D341Med (cell line): ENCODE measurements around the gene TBCK.

Source experiments
- DNase-seq: peaks from one replicate; pipeline ENCODE4 v3.0.0; 2012; ENCODE audit warnings: low spot score

Gene TBCK

GRCh38 chr4:106038908-106039307 lies 277.1 kb downstream of the TBCK start:
- DNase-seq: no peak

GRCh38 chr4:106038012-106038411 lies 278.0 kb downstream of the TBCK start:
- DNase-seq: no peak

GRCh38 chr4:106036848-106037247 lies 279.2 kb downstream of the TBCK start:
- no peak for DNase-seq

GRCh38 chr4:106036334-106036733 lies 279.7 kb downstream of the TBCK start:
- DNase-seq: no peak

- DNase-seq: no peak
Observed at GRCh38 chr4:106035204-106035603, 280.8 kb downstream of the TBCK start.

GRCh38 chr4:106034751-106035150 lies 281.3 kb downstream of the TBCK start:
- no peak for DNase-seq

GRCh38 chr4:106034220-106034619 lies 281.8 kb downstream of the TBCK start:
- no peak for DNase-seq

- DNase-seq: no peak
Observed at GRCh38 chr4:106033469-106033868, 282.5 kb downstream of the TBCK start.

GRCh38 chr4:106032851-106033286 lies 283.1 kb downstream of the TBCK start:
- DNase-seq: no peak

- DNase-seq: no peak
Observed at GRCh38 chr4:106022454-106022853, 293.6 kb downstream of the TBCK start.

GRCh38 chr4:106021737-106022410 lies 294.1 kb downstream of the TBCK start:
- no peak for DNase-seq

- DNase-seq: no peak
Observed at GRCh38 chr4:106019771-106020170, 296.2 kb downstream of the TBCK start.

GRCh38 chr4:106017975-106018374 lies 298.0 kb downstream of the TBCK start:
- DNase-seq: no peak

- no peak for DNase-seq
Observed at GRCh38 chr4:106011387-106011786, 304.6 kb downstream of the TBCK start.

- no peak for DNase-seq
Observed at GRCh38 chr4:106010761-106011160, 305.2 kb downstream of the TBCK start.

GRCh38 chr4:106002994-106003393 lies 313.0 kb downstream of the TBCK start:
- DNase-seq: no peak

GRCh38 chr4:105998171-105999063 lies 317.6 kb downstream of the TBCK start:
- DNase-seq: no peak

GRCh38 chr4:105996845-105997244 lies 319.2 kb downstream of the TBCK start:
- DNase-seq: no peak

- DNase-seq: no peak
Observed at GRCh38 chr4:105994841-105995501, 321.0 kb downstream of the TBCK start.

- no peak for DNase-seq
Observed at GRCh38 chr4:105994061-105994460, 321.9 kb downstream of the TBCK start.

GRCh38 chr4:105992641-105993305 lies 323.2 kb downstream of the TBCK start:
- no peak for DNase-seq

- no peak for DNase-seq
Observed at GRCh38 chr4:105991726-105992125, 324.3 kb downstream of the TBCK start.
